Progenitor cell of endocrine pancreas (in vitro differentiated cells): ENCODE results near the gene NHSL2. TPM values are rescaled to one million over a fixed set of nuclear protein-coding genes. Genes with fewer than 3 reads are reported as not detected.
"Not testable (repeated sequence)": the region's sequence is repeated elsewhere in the genome, so short reads cannot be mapped to it uniquely, and the experiment has no call there.

Experiments
- DNase-seq: peaks from one replicate; pipeline ENCODE4 v3.0.0; 2021; ENCODE audit warnings: low spot score; ENCODE audit not compliant: unreplicated experiment
- H3K27ac Mint-ChIP-seq: 2 replicates; pipeline ENCODE4 v1.8.0; 2021; ENCODE audit warnings: mild to moderate bottlenecking, moderate library complexity, mixed read lengths
- H3K27me3 Mint-ChIP-seq: 2 replicates; pipeline ENCODE4 v1.8.0; 2021; ENCODE audit warnings: mixed read lengths
- H3K36me3 Mint-ChIP-seq: 2 replicates; pipeline ENCODE4 v1.8.0; 2022; ENCODE audit warnings: mixed read lengths; ENCODE audit not compliant: insufficient read depth
- H3K4me1 Mint-ChIP-seq: 2 replicates; pipeline ENCODE4 v1.8.0; 2021; ENCODE audit warnings: low read depth, mixed read lengths
- H3K4me3 Mint-ChIP-seq: 2 replicates; pipeline ENCODE4 v1.8.0; 2021; ENCODE audit warnings: low read depth, mild to moderate bottlenecking, moderate library complexity, mixed read lengths
- H3K9me3 Mint-ChIP-seq: 2 replicates; pipeline ENCODE4 v1.8.0; 2021; ENCODE audit warnings: low read depth, mixed read lengths
- total RNA-seq: library from RNA; stranded (reverse); gene quantifications from 2 replicates; pipeline ENCODE4 v1.2.1, GENCODE V29; 2021
- TF ChIP-seq, protein P1 (sequence below): fragments of 200-600 bp; sonication (generic); IDR thresholded peaks from one replicate; pipeline ENCODE4 v1.5.0; 2021; ENCODE audit warnings: antibody characterized with exemption, mild to moderate bottlenecking; ENCODE audit not compliant: unreplicated experiment

Gene NHSL2
- total RNA-seq, 1 donor from 2014 or later = 3.4 TPM

DNA sequence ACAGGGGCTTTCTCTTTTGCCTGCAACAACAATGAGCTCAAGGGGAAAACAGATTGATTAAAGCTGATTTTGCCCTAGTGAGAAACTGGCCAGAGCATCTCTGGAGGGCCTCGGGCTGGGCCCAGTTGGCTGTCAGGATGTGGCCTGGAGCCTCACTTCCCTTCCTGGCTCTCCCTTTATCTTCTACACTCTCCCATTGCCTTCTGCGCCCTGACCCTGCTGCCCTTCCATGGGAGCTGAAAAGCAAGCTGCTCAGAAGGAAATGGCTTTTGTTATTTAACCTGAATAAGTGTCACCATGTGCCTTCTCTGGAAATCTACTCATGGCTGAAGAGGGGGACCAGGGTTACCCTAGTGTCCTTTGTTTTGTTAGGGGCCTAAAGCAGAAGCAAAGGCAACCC, 43.8 kb downstream of the NHSL2 start:
- TF ChIP-seq, protein P1, sequence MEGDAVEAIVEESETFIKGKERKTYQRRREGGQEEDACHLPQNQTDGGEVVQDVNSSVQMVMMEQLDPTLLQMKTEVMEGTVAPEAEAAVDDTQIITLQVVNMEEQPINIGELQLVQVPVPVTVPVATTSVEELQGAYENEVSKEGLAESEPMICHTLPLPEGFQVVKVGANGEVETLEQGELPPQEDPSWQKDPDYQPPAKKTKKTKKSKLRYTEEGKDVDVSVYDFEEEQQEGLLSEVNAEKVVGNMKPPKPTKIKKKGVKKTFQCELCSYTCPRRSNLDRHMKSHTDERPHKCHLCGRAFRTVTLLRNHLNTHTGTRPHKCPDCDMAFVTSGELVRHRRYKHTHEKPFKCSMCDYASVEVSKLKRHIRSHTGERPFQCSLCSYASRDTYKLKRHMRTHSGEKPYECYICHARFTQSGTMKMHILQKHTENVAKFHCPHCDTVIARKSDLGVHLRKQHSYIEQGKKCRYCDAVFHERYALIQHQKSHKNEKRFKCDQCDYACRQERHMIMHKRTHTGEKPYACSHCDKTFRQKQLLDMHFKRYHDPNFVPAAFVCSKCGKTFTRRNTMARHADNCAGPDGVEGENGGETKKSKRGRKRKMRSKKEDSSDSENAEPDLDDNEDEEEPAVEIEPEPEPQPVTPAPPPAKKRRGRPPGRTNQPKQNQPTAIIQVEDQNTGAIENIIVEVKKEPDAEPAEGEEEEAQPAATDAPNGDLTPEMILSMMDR = no peak
- H3K36me3 Mint-ChIP-seq = peaks cover 1% of the 10 kb centered on the region
- H3K4me1 Mint-ChIP-seq = peaks cover 15% of the 10 kb centered on the region
- H3K27me3 Mint-ChIP-seq = no peaks in the 10 kb centered on the region
- peaks cover 15% of the 10 kb centered on the region for H3K9me3 Mint-ChIP-seq
- no peak overlapping the region for H3K27ac Mint-ChIP-seq
- DNase-seq = no peak
- H3K4me3 Mint-ChIP-seq = no peak overlapping the region

DNA sequence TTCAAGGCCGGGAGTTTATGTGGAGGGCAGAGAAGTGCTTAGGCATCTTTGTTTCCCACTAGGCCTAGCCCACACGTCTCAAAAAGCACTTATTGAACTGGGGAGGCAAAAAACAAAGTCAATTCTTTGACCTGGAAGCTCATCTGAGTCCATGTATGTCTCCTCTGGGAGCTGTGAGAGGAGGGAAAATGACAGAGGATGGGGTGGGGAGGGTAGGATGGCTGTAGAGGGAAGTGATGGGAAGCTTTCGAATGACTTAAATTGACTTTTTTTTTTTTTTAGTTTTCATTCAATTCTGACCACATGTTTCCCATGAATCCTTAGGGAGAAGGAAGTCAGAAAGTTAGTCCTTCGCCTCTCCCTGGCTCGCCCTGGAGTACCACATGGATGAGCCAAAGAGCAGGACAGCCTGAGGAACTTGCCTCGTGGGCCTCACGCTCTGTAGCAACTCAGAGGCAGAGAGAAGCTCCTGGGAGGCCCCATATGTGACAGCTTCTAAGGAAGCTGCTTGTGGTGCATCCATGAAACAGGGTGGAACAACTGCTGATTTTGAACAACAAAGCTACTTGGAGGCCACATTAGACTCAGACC, 45.0 kb downstream of the NHSL2 start:
- H3K36me3 Mint-ChIP-seq = peaks cover 1% of the 10 kb centered on the region
- peaks cover 16% of the 10 kb centered on the region for H3K4me1 Mint-ChIP-seq
- TF ChIP-seq, protein P1 = no peak
- H3K27me3 Mint-ChIP-seq = no peaks in the 10 kb centered on the region
- no peak overlapping the region for H3K27ac Mint-ChIP-seq
- DNase-seq = no peak
- H3K9me3 Mint-ChIP-seq = peaks cover 25% of the 10 kb centered on the region
- H3K4me3 Mint-ChIP-seq = no peak overlapping the region

DNA sequence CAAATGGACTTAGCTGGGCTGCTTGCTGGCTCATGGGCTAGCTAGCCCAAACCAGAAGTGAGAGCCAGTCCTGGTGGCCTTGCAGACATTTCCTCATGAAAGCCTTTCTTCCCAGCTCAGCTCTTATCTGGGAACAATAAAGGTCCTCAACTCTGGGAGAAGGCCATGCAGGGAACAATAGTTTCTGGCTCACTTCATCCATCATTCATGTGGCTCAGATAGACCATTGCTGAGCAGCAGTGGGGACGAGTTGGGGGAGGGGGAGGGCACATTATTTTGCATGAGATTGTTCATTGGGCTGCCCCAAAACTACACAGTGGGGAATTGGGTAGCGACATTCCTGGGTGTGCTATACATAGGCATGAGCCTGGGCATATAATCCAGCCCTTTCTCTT, 47.6 kb downstream of the NHSL2 start:
- Mint-ChIP-seq H3K27me3 (no peaks in the 10 kb centered on the region), H3K9me3 (peaks cover 28% of the 10 kb centered on the region), H3K4me3 (no peak overlapping the region), H3K36me3 (peaks cover 1% of the 10 kb centered on the region), H3K4me1 (peaks cover 16% of the 10 kb centered on the region), H3K27ac (peak overlapping the region; percentile 96)
- TF ChIP-seq, protein P1 = no peak
- DNase-seq = no peak

DNA sequence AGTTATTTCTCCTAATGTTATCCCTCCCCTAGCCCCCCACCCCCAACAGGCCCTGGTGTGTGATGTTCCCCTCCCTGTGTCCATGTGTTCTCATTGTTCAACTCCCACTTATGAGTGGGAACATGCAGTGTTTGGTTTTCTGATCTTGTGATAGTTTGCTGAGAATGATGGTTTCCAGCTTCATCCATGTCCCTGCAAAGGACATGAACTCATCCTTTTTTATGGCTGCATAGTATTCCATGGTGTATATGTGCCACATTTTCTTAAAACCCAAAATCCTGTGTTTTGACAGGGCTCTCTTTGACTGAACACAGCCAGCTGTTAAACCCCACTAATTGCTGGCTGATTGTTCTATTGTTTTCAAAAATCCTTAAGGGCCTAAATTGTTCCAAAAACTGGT, 53.5 kb downstream of the NHSL2 start:
- H3K36me3 Mint-ChIP-seq, H3K4me3 Mint-ChIP-seq, H3K27ac Mint-ChIP-seq, H3K4me1 Mint-ChIP-seq, H3K27me3 Mint-ChIP-seq, DNase-seq: not testable (repeated sequence)
- H3K9me3 Mint-ChIP-seq = peaks cover 35% of the 10 kb centered on the region

DNA sequence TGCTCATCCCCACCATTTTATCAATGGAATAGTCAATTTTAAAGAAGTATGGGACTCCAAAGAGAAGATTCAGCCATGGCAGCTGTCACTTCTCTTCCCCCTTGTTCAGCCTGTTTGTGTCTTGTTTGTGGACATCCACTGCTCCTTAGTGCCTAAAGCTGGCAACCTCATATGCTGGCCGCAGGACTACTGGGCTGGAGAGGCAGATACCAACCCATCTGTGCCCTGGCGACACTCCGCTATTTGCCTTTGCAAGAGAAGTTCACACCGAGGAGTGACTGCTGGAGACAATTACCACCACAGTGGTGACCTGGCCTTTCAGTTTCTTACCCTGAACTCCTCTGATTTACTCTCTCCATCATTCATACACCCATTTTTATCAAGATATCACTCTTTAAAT, 64.3 kb downstream of the NHSL2 start:
- Mint-ChIP-seq H3K27ac (no peak overlapping the region), H3K4me3 (no peak overlapping the region), H3K27me3 (no peaks in the 10 kb centered on the region), H3K9me3 (peaks cover 15% of the 10 kb centered on the region), H3K36me3 (peaks cover 1% of the 10 kb centered on the region), H3K4me1 (no peaks in the 10 kb centered on the region)
- TF ChIP-seq, protein P1 = no peak
- no peak for DNase-seq

DNA sequence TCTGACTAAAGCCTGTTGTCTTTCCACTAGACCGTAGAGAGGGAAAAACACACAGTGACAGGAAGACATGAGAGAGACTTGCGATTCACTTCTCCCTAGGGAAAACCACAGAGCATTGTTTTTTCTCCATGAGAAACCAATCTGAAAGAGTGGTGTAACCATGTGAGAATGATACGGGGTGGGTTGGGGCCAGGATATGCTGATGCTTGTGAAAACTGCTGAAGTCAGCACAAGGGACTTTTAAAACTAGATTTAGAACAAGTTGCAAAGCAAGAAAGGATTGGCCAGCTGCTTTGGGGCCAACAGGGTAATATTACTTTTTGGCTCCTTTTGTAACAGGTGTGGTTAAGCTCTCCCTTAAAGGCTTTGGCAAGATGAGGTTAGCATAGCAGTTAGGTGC, 66.1 kb downstream of the NHSL2 start:
- no peak overlapping the region for H3K4me3 Mint-ChIP-seq
- H3K27me3 Mint-ChIP-seq = no peaks in the 10 kb centered on the region
- H3K9me3 Mint-ChIP-seq = peaks cover 9% of the 10 kb centered on the region
- no peak for DNase-seq
- H3K4me1 Mint-ChIP-seq = no peaks in the 10 kb centered on the region
- H3K36me3 Mint-ChIP-seq = peaks cover 1% of the 10 kb centered on the region
- no peak overlapping the region for H3K27ac Mint-ChIP-seq
- TF ChIP-seq, protein P1 = no peak
